Measurements from ENCODE around the gene OR6P1.

- TF ChIP-seq CTCF (conservative IDR thresholded peaks at IDR 0.05; ENCODE audit: low read depth, low read length) (no peak), EZH2phosphoT487 (IDR thresholded peaks at IDR 0.05; ENCODE audit: borderline replicate concordance, low read length) (no peak), EZH2 (IDR thresholded peaks at IDR 0.05; ENCODE audit: low read length, unreplicated experiment) (no peak)
Observed at GRCh38 chr1:158570480-158570879, at the start of gene OR6P1.

Data from PC-3 (cell line).